ENCODE measurements around the gene TKT. TPM values are rescaled to one million over a fixed set of nuclear protein-coding genes. Genes with fewer than 3 reads are reported as not detected.
A peak's percentile ranks its signal among the peaks of the same experiment; 100 is the strongest.
"Not testable (repeated sequence)": the region's sequence is repeated elsewhere in the genome, so short reads cannot be mapped to it uniquely, and the experiment has no call there.

Gene TKT
- total RNA-seq = 100 to 1,000 TPM; 238 to 240 TPM

GRCh38 chr3:53255775-53256703 is at the start of gene TKT:
Gene TKT (minus strand): TSS chr3:53256022. CDS start chr3:53255942, 80 bp downstream.
- peak within 1 kb of the TSS; percentile 92 for H3K4me3 Mint-ChIP-seq
- H3K27ac Mint-ChIP-seq = peak within 1 kb of the TSS; percentile 81
- H3K4me1 Mint-ChIP-seq = peaks cover 37% of the 10 kb centered on the region
- ChIA-PET CTCF (interaction anchor here (1.5 kb wide), 1 partner anchor 36 kb away, joined by 3 read pairs; no protein-coding TSS in a partner anchor), POLR2A (interaction anchor here (1.1 to 2.5 kb wide), 4 partner anchors 22 to 720 kb away, joined by 3 to 9 read pairs (median 4); partner anchors contain the start of gene UQCC5)
- no peaks in the 10 kb centered on the region for H3K9me3 Mint-ChIP-seq
- DNase-seq = peak; percentile 87
- H3K36me3 Mint-ChIP-seq (ENCODE audit: low read depth) = peaks cover 10% of the 10 kb centered on the region
- peaks cover 4% of the 10 kb centered on the region for H3K27me3 Mint-ChIP-seq

- POLR2A ChIA-PET = interaction anchor here (0.7 kb wide), 1 partner anchor 51 kb away, joined by 3 read pairs; no protein-coding TSS in a partner anchor
- CTCF ChIA-PET = no interaction called here
These were observed 48.1 kb upstream of the TKT start for GRCh38 chr3:53303957-53304356.

GRCh38 chr3:53303549-53303948 is 47.7 kb upstream of the TKT start:
- Mint-ChIP-seq H3K27ac (no peak overlapping the region), H3K4me1 (peaks cover 2% of the 10 kb centered on the region), H3K36me3 (ENCODE audit: low read depth) (peaks cover 24% of the 10 kb centered on the region), H3K27me3 (no peaks in the 10 kb centered on the region), H3K4me3 (no peak overlapping the region), H3K9me3 (no peaks in the 10 kb centered on the region)
- CTCF ChIA-PET = no interaction called here
- POLR2A ChIA-PET = no interaction called here
- no peak for DNase-seq

More at GRCh38 chr3:53303957-53304356, 48.1 kb upstream of the TKT start:
- no peaks in the 10 kb centered on the region for H3K9me3 Mint-ChIP-seq
- H3K36me3 Mint-ChIP-seq (ENCODE audit: low read depth) = peaks cover 24% of the 10 kb centered on the region
- peaks cover 2% of the 10 kb centered on the region for H3K4me1 Mint-ChIP-seq
- no peak overlapping the region for H3K27ac Mint-ChIP-seq
- no peak for DNase-seq
- no peak overlapping the region for H3K4me3 Mint-ChIP-seq
- H3K27me3 Mint-ChIP-seq = no peaks in the 10 kb centered on the region

GRCh38 chr3:53300826-53301225 is 45.0 kb upstream of the TKT start:
- CTCF ChIA-PET = interaction anchor here (0.7 kb wide), 2 partner anchors 49 to 189 kb away, joined by 3 read pairs; no protein-coding TSS in a partner anchor
- no peak for DNase-seq
- Mint-ChIP-seq H3K4me3 (no peak overlapping the region), H3K36me3 (ENCODE audit: low read depth) (peaks cover 21% of the 10 kb centered on the region), H3K27me3 (no peaks in the 10 kb centered on the region), H3K27ac (no peak overlapping the region), H3K4me1 (peaks cover 2% of the 10 kb centered on the region), H3K9me3 (no peaks in the 10 kb centered on the region)
- POLR2A ChIA-PET = no interaction called here

- H3K9me3 Mint-ChIP-seq, POLR2A ChIA-PET, H3K27ac Mint-ChIP-seq, H3K4me1 Mint-ChIP-seq, H3K4me3 Mint-ChIP-seq, DNase-seq, H3K27me3 Mint-ChIP-seq: not testable (repeated sequence)
- CTCF ChIA-PET = interaction anchor here (0.7 to 1.5 kb wide), 5 partner anchors 8 to 410 kb away, joined by 3 to 4 read pairs (median 3); partner anchors contain the start of gene DCP1A
- peaks cover 18% of the 10 kb centered on the region for H3K36me3 Mint-ChIP-seq (ENCODE audit: low read depth)
These were observed 43.8 kb upstream of the TKT start for GRCh38 chr3:53299611-53300023.

- H3K27ac Mint-ChIP-seq = no peak overlapping the region
- H3K27me3 Mint-ChIP-seq = no peaks in the 10 kb centered on the region
- no peaks in the 10 kb centered on the region for H3K9me3 Mint-ChIP-seq
- H3K36me3 Mint-ChIP-seq (ENCODE audit: low read depth) = peaks cover 12% of the 10 kb centered on the region
- peaks cover 2% of the 10 kb centered on the region for H3K4me1 Mint-ChIP-seq
- ChIA-PET CTCF (no interaction called here), POLR2A (no interaction called here)
- H3K4me3 Mint-ChIP-seq = no peak overlapping the region
- no peak for DNase-seq
These were observed 39.6 kb upstream of the TKT start for GRCh38 chr3:53295410-53295809.

- peaks cover 7% of the 10 kb centered on the region for H3K36me3 Mint-ChIP-seq (ENCODE audit: low read depth)
- CTCF ChIA-PET = no interaction called here
- POLR2A ChIA-PET = no interaction called here
These were observed 38.0 kb upstream of the TKT start for GRCh38 chr3:53293867-53294266.

GRCh38 chr3:53288214-53288613 is 32.4 kb upstream of the TKT start:
- no peak for DNase-seq
- peaks cover 19% of the 10 kb centered on the region for H3K36me3 Mint-ChIP-seq (ENCODE audit: low read depth)

More at GRCh38 chr3:53293867-53294266, 38.0 kb upstream of the TKT start:
- Mint-ChIP-seq H3K9me3 (no peaks in the 10 kb centered on the region), H3K4me3 (no peak overlapping the region), H3K27me3 (no peaks in the 10 kb centered on the region), H3K4me1 (no peaks in the 10 kb centered on the region), H3K27ac (no peak overlapping the region)
- no peak for DNase-seq

GRCh38 chr3:53287131-53287629 is 31.4 kb upstream of the TKT start:
- Mint-ChIP-seq H3K4me1 (no peaks in the 10 kb centered on the region), H3K9me3 (no peaks in the 10 kb centered on the region), H3K4me3 (no peak overlapping the region), H3K27me3 (no peaks in the 10 kb centered on the region), H3K27ac (no peak overlapping the region), H3K36me3 (ENCODE audit: low read depth) (peaks cover 14% of the 10 kb centered on the region)
- POLR2A ChIA-PET = no interaction called here
- no peak for DNase-seq
- CTCF ChIA-PET = interaction anchor here (0.6 to 1.7 kb wide), 3 partner anchors 12 to 91 kb away, joined by 3 to 4 read pairs (median 3); no protein-coding TSS in a partner anchor

More at GRCh38 chr3:53288214-53288613, 32.4 kb upstream of the TKT start:
- no peaks in the 10 kb centered on the region for H3K9me3 Mint-ChIP-seq
- ChIA-PET CTCF (interaction anchor here (1.7 kb wide), 1 partner anchor 13 kb away, joined by 4 read pairs; no protein-coding TSS in a partner anchor), POLR2A (no interaction called here)
- no peaks in the 10 kb centered on the region for H3K27me3 Mint-ChIP-seq
- no peak overlapping the region for H3K27ac Mint-ChIP-seq
- H3K4me3 Mint-ChIP-seq = no peak overlapping the region
- H3K4me1 Mint-ChIP-seq = no peaks in the 10 kb centered on the region

- POLR2A ChIA-PET = interaction anchor here (2.1 kb wide), 1 partner anchor 11 kb away, joined by 11 read pairs; no protein-coding TSS in a partner anchor
- H3K36me3 Mint-ChIP-seq (ENCODE audit: low read depth) = peaks cover 14% of the 10 kb centered on the region
These were observed 30.9 kb upstream of the TKT start for GRCh38 chr3:53286727-53287126.

GRCh38 chr3:53282581-53282980 is 26.8 kb upstream of the TKT start:
- H3K4me1 Mint-ChIP-seq = no peaks in the 10 kb centered on the region
- H3K9me3 Mint-ChIP-seq = no peaks in the 10 kb centered on the region
- ChIA-PET CTCF (no interaction called here), POLR2A (no interaction called here)
- peaks cover 17% of the 10 kb centered on the region for H3K36me3 Mint-ChIP-seq (ENCODE audit: low read depth)
- no peaks in the 10 kb centered on the region for H3K27me3 Mint-ChIP-seq
- no peak overlapping the region for H3K27ac Mint-ChIP-seq
- DNase-seq = no peak
- no peak overlapping the region for H3K4me3 Mint-ChIP-seq

More at GRCh38 chr3:53286727-53287126, 30.9 kb upstream of the TKT start:
- H3K27ac Mint-ChIP-seq = no peak overlapping the region
- H3K9me3 Mint-ChIP-seq = no peaks in the 10 kb centered on the region
- no peaks in the 10 kb centered on the region for H3K27me3 Mint-ChIP-seq
- H3K4me1 Mint-ChIP-seq = no peaks in the 10 kb centered on the region
- no peak for DNase-seq
- CTCF ChIA-PET = interaction anchor here (0.6 to 1.4 kb wide), 3 partner anchors 12 to 90 kb away, joined by 3 read pairs; no protein-coding TSS in a partner anchor
- no peak overlapping the region for H3K4me3 Mint-ChIP-seq

- no peak for DNase-seq
- Mint-ChIP-seq H3K4me1 (peaks cover 4% of the 10 kb centered on the region), H3K36me3 (ENCODE audit: low read depth) (peaks cover 5% of the 10 kb centered on the region), H3K9me3 (no peaks in the 10 kb centered on the region), H3K27ac (no peak overlapping the region), H3K4me3 (no peak overlapping the region), H3K27me3 (no peaks in the 10 kb centered on the region)
- POLR2A ChIA-PET = no interaction called here
- CTCF ChIA-PET = no interaction called here
These were observed 22.8 kb upstream of the TKT start for GRCh38 chr3:53278667-53279066.

All from activated CD4-positive, alpha-beta memory T cell treated with anti-CD3 and anti-CD28 coated beads, Interleukin-2, amount 10 ng/mL, durations not matched to agents 7 days and 5 days (primary cell).